Diencephalon (tissue), 1 donor: ENCODE data around the gene PFKM. TPM values are rescaled to one million over a fixed set of nuclear protein-coding genes. Genes with fewer than 3 reads are reported as not detected.

ENCODE experiments used
- small RNA-seq: library from RNA; depleted of rRNA; stranded (forward); fragments of <200 nt; gene quantifications from one replicate; pipeline ENCODE3, GENCODE V24; 2014
- total RNA-seq: library from RNA; depleted of rRNA; stranded (reverse); fragments of >200 nt; gene quantifications from one replicate; pipeline ENCODE4 v1.2.3, GENCODE V29; 2014

Gene PFKM
- total RNA-seq: 114 TPM

DNA sequence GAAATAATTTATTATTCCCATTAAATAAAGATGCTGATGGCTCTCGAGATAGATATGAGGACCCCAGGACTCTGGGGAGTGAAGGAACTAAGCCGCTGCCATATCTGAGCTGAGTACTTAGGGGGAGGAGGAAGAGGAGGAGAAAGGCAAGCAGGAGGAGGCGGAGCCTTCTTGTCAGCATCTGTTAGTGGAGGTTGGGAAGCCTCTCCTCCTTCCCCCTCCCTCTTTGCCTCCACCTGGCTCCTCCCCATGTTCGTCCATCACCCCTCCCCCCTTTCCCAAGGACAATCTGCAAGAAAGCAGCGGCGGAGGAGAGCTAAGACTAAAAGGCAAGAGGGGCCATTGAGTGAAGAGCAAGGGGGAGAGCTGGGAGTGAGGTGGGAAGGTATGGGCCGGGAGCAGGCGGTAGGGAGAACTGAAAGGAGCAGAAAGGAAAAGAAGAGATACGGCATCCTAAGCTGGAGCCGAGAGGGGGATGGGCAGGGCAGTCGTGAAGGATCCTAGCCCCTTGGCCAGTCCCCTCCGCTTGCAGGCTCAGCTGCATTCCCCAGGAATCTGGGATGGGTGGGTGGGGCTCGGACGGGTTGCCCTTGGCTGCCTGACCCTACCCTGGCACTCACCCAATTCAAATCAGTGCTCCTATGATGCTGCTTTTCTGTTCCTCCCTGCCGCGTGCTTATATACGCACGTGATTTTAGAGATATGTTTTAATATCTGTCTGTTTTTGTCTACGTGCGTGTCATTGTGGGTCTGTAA lies at the start of gene PFKM:
Gene PFKM (plus strand): TSS at position 287 of the 756 bp plus-strand sequence. CDS start 3,411 bp downstream, outside the sequence.

GRCh38 chr12:48105867-48106680 lies 13.1 kb upstream of the PFKM start, which contains the start of gene SENP1:
SENP1 (minus strand) TSS chr12:48106079; CDS start chr12:48101472, 4,607 bp downstream.

GRCh38 chr12:48157018-48157888 lies 38.1 kb downstream of the PFKM start, which contains the start of gene ASB8:
ASB8 (minus strand) TSS chr12:48157515; CDS start chr12:48153496, 4,019 bp downstream.

DNA sequence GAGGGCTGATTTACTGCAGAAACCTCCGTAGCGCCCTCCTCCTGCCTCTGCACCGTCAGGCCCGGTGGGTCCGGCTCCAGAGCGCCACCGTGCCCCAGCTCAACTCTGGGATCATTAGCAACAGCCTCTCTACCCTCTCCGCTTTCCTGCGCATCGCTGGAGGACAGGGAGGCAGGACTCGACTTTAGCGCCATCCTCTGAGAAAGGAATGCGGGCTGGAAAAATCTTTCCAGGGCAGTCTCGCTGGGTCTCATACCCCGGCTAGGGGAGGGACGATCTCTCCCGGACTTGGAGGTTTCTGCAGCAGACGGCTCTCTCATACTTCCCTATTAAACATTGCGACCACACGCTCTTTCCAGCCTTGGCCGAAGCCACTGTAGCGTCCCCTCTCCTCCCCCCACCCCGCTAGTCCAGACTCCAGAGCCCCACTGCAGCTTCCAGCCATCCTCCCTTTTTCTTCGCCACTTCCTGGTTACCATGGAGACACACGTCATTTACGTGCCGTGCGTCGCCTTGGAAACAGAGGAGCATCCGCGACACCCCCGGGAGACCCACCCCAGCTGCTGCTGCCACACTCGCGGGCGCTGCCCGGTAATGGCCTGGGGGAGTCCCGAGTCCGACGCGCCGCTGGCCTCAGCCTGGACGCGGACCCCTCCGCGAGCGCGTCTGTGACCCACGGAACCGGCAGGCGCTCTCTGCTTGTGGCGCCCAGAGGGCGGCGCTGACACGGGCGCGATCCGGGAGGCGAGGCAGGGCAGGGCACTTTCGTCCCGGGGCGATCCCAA lies 64.1 kb downstream of the PFKM start, which contains the start of gene CCDC184:
Gene CCDC184 (plus strand): TSS at position 554 of the 785 bp plus-strand sequence. CDS start 479 bp downstream, outside the sequence.

Small RNAs within 50 kb of the gene (small RNA-seq; reads per million reads assigned to genes)
- gene MIR6505 (1.0 reads per million, percentile 77 among the genes with 10 or more reads in this experiment), gene RNU6-1203P (not detected)

Other genes starting within 250 kb of the PFKM start
- 0.23 TPM for gene VDR, start 214.4 kb upstream of the PFKM start, total RNA-seq
- gene TMEM106C, start 155.8 kb upstream of the PFKM start, total RNA-seq: 92.5 TPM
- gene COL2A1, start 114.9 kb upstream of the PFKM start, total RNA-seq: 2.5 TPM
- gene SENP1, start 13.3 kb upstream of the PFKM start, total RNA-seq: 28.6 TPM
- gene ASB8, start 38.2 kb downstream of the PFKM start, total RNA-seq: 37.1 TPM
- gene CCDC184, start 64.3 kb downstream of the PFKM start, total RNA-seq: 30.9 TPM
- gene OR10AD1, start 83.9 kb downstream of the PFKM start, total RNA-seq: not detected
- gene ZNF641, start 231.6 kb downstream of the PFKM start, total RNA-seq: 42.4 TPM